GM12892 (cell line): ENCODE results near the gene BLID.

Experiments
- DNase-seq: peaks from one replicate; pipeline ENCODE4 v3.0.0; 2011; ENCODE audit not compliant: insufficient read length
- FAIRE-seq: peaks from 2 replicates; lab custom pipeline; 2011; peaks lifted over from hg19 to GRCh38; lab: Jason Lieb, UNC
- POLR2A ChIP-seq: IDR thresholded peaks from 2 replicates; pipeline ENCODE4 v1.6.1; 2011; ENCODE audit warnings: low read depth, low read length, control low read depth
- POLR2AphosphoS5 ChIP-seq: IDR thresholded peaks from 2 replicates; pipeline ENCODE4 v1.6.1; 2011; ENCODE audit warnings: low read depth, low read length, control low read depth
- TAF1 ChIP-seq: IDR thresholded peaks from 2 replicates; pipeline ENCODE4 v1.6.1; 2011; ENCODE audit warnings: low read depth, mild to moderate bottlenecking, control low read depth, low read length, borderline replicate concordance

BLID gene

GRCh38 chr11:122101625-122102291, 14.3 kb downstream of the BLID start:
- FAIRE-seq (no peak), DNase-seq (no peak)
- TF ChIP-seq TAF1, result no peak
- no peak for TF ChIP-seq POLR2AphosphoS5
- no peak for TF ChIP-seq POLR2A

- DNase-seq (no peak), FAIRE-seq (no peak)
- TF ChIP-seq TAF1 (no peak), POLR2A (no peak), POLR2AphosphoS5 (no peak)
Observed at GRCh38 chr11:122100756-122101080, 15.3 kb downstream of the BLID start.

- DNase-seq (no peak), FAIRE-seq (no peak)
- TF ChIP-seq POLR2AphosphoS5 (no peak), TAF1 (no peak)
Observed at GRCh38 chr11:122100037-122100755, 15.8 kb downstream of the BLID start.

- no peak for DNase-seq
- no peak for TF ChIP-seq POLR2A
- TF ChIP-seq POLR2AphosphoS5, result no peak
- no peak for TF ChIP-seq TAF1
- no peak for FAIRE-seq
Observed at GRCh38 chr11:122099374-122100036, 16.5 kb downstream of the BLID start.

- TF ChIP-seq POLR2A, result no peak
- TF ChIP-seq TAF1, result no peak
- no peak for TF ChIP-seq POLR2AphosphoS5
- FAIRE-seq (no peak), DNase-seq (no peak)
Observed at GRCh38 chr11:122098261-122098980, 17.6 kb downstream of the BLID start.

GRCh38 chr11:122097419-122098001, 18.5 kb downstream of the BLID start:
- DNase-seq, result no peak
- no peak for FAIRE-seq
- no peak for TF ChIP-seq POLR2AphosphoS5
- TF ChIP-seq POLR2A, result no peak
- TF ChIP-seq TAF1, result no peak

GRCh38 chr11:122096272-122097112, 19.5 kb downstream of the BLID start:
- TF ChIP-seq POLR2A (no peak), POLR2AphosphoS5 (no peak), TAF1 (no peak)

GRCh38 chr11:122095681-122096262, 20.2 kb downstream of the BLID start:
- FAIRE-seq, result no peak
- TF ChIP-seq TAF1 (no peak), POLR2AphosphoS5 (no peak), POLR2A (no peak)
- no peak for DNase-seq

More at GRCh38 chr11:122096272-122097112, 19.5 kb downstream of the BLID start:
- no peak for FAIRE-seq
- DNase-seq, result no peak

- DNase-seq (no peak), FAIRE-seq (no peak)
- TF ChIP-seq TAF1 (no peak), POLR2AphosphoS5 (no peak), POLR2A (no peak)
Observed at GRCh38 chr11:122094836-122095235, 21.2 kb downstream of the BLID start.

- DNase-seq, result no peak
- TF ChIP-seq POLR2AphosphoS5 (no peak), POLR2A (no peak), TAF1 (no peak)
- FAIRE-seq, result no peak
Observed at GRCh38 chr11:122093731-122094275, 22.2 kb downstream of the BLID start.
